Measurements from ENCODE around the gene FBXL4.

FBXL4 gene

GRCh38 chr6:98824162-98824901, 123.4 kb downstream of the FBXL4 start:
- Histone ChIP-seq H3K4me1 (ENCODE audit: control insufficient read depth, insufficient read depth, low read length) (peaks cover 19% of the 10 kb centered on the region), H3K36me3 (ENCODE audit: control insufficient read depth, insufficient read depth, low read length) (no peaks in the 10 kb centered on the region), H3K27ac (ENCODE audit: low read depth, low read length) (no peak overlapping the region), H3K9ac (ENCODE audit: low read length) (no peak overlapping the region), H3K4me3 (ENCODE audit: low read depth, low read length) (peak overlapping the region; percentile 60), H3K27me3 (ENCODE audit: control insufficient read depth, insufficient read depth, low read length) (peaks cover 93% of the 10 kb centered on the region), H3K9me3 (ENCODE audit: control insufficient read depth, insufficient read depth, low read depth, low read length) (no peaks in the 10 kb centered on the region)

GRCh38 chr6:98823428-98824161, 124.2 kb downstream of the FBXL4 start:
- H3K4me3 ChIP-seq (ENCODE audit: low read depth, low read length), result peak overlapping the region; percentile 60
- H3K36me3 ChIP-seq (ENCODE audit: control insufficient read depth, insufficient read depth, low read length), result no peaks in the 10 kb centered on the region
- H3K9ac ChIP-seq (ENCODE audit: low read length), result no peak overlapping the region
- H3K4me1 ChIP-seq (ENCODE audit: control insufficient read depth, insufficient read depth, low read length), result peaks cover 19% of the 10 kb centered on the region
- H3K27me3 ChIP-seq (ENCODE audit: control insufficient read depth, insufficient read depth, low read length), result peaks cover 91% of the 10 kb centered on the region
- H3K27ac ChIP-seq (ENCODE audit: low read depth, low read length), result no peak overlapping the region
- H3K9me3 ChIP-seq (ENCODE audit: control insufficient read depth, insufficient read depth, low read depth, low read length), result no peaks in the 10 kb centered on the region

GRCh38 chr6:98821756-98822405, 125.9 kb downstream of the FBXL4 start:
- no peak overlapping the region for H3K27ac ChIP-seq (ENCODE audit: low read depth, low read length)
- H3K27me3 ChIP-seq (ENCODE audit: control insufficient read depth, insufficient read depth, low read length), result peaks cover 76% of the 10 kb centered on the region
- no peaks in the 10 kb centered on the region for H3K36me3 ChIP-seq (ENCODE audit: control insufficient read depth, insufficient read depth, low read length)
- H3K4me1 ChIP-seq (ENCODE audit: control insufficient read depth, insufficient read depth, low read length), result peaks cover 9% of the 10 kb centered on the region; the same call in 1 of the 2 replicates
- no peaks in the 10 kb centered on the region for H3K9me3 ChIP-seq (ENCODE audit: control insufficient read depth, insufficient read depth, low read depth, low read length)
- H3K4me3 ChIP-seq (ENCODE audit: low read depth, low read length), result no peak overlapping the region
- H3K9ac ChIP-seq (ENCODE audit: low read length), result no peak overlapping the region
